ENCODE measurements around the gene LSM3.

LSM3 gene

GRCh38 chr3:14157951-14158350, 20.7 kb upstream of the LSM3 start:
- DNase-seq (ENCODE audit: low read depth, low spot score), result no peak

DNA sequence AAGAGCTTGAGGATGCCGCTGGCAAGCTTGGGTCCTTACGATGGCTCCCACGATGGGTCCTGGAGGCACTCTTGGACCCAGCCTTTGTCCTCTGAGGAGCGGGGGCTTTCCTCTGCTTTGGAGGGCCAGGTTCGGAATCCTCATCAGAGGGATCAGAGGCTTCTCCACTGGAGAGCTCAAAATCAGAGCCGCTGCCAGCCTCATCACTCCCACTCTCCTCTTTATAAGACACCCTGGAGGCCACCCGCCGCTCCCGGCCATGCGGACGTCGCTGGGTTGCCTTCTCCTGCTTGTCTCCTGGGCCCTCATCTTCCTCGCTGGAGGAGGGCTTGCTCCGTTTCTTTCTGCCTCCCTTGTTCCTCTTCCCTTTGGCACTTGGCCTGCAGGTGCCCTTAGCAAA, 20.2 kb upstream of the LSM3 start:
- no peak for DNase-seq (ENCODE audit: low read depth, low spot score)

- no peak for DNase-seq (ENCODE audit: low read depth, low spot score)
These were observed 19.2 kb upstream of the LSM3 start for GRCh38 chr3:14159426-14159825.

- DNase-seq (ENCODE audit: low read depth, low spot score), result no peak
These were observed 17.3 kb upstream of the LSM3 start for GRCh38 chr3:14161282-14161681.

GRCh38 chr3:14162178-14162577, 16.4 kb upstream of the LSM3 start:
- DNase-seq (ENCODE audit: low read depth, low spot score), result no peak

DNA sequence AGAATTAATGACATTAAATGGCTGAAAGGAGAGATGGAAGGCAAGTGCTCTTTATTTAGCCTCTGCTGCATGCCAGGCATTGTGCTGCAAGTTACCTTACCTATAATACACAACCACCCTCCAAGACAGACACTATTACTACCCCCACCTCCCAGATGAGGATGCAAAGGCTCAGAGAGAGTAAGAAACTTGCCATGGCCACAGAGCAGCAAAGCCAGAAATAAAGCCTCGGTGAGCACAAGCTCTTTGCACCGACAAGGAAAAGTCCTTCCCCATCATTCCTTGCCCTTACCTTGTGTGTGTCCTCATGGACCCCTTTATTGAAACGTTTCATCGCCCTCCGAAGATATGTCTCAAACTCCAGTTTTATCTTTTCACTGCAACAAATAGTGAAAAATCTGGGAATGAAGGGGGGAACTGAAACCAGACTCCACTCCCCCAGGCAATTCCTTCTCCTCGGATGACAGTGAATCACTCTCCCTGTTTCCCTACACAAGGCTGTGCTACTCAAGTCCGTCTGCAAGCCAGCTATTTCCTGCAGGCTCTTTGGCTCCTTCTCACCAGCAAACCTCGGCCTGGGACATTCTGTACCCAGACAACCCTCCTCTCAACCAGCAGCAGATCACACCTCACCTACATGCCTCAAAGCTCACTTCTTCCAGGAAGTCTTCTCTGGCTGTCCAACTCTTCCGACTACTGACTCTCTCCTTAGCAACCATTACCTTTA, 11.6 kb upstream of the LSM3 start:
- no peak for DNase-seq (ENCODE audit: low read depth, low spot score)

- no peak for DNase-seq (ENCODE audit: low read depth, low spot score)
These were observed 9.2 kb upstream of the LSM3 start for GRCh38 chr3:14169435-14169834.

- no peak for DNase-seq (ENCODE audit: low read depth, low spot score)
These were observed 8.7 kb upstream of the LSM3 start for GRCh38 chr3:14169871-14170270.

- no peak for DNase-seq (ENCODE audit: low read depth, low spot score)
These were observed 8.0 kb upstream of the LSM3 start for GRCh38 chr3:14170531-14171159.

GRCh38 chr3:14172496-14172895, 6.1 kb upstream of the LSM3 start:
- DNase-seq (ENCODE audit: low read depth, low spot score), result no peak

GRCh38 chr3:14174483-14174882, 4.1 kb upstream of the LSM3 start:
- no peak for DNase-seq (ENCODE audit: low read depth, low spot score)

DNA sequence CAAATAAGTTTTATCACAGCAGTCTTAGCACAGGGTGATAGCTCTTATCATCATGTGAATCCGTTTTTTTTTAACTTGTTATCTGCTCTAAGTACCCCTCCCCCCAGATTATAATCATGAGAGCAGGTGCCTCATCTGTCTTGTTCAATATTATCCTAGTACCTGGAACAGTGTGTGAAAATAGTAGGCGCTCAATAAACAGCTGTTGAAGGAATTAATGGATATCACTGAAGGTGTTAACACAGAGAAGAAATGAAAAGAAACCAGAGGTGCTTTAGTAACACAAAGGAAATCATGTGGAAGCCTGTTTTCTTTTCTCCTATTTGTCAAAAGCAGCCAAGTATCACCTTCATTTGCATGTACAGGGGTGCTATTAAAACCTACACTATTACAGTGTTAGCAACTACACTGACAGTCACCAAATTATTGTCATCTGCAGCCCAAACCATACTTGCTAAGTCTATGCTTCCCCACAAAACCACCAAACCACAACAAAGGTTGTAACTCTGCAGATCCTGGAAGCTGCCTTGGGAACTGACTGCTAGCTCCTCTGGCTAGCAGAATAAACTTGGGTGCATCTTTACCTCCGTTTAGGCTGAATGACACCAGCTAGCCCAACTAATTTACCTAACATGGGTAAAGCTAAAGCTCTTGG, 3.1 kb upstream of the LSM3 start:
- DNase-seq (ENCODE audit: low read depth, low spot score), result no peak

GRCh38 chr3:14177580-14178246, 904 bp upstream of the LSM3 start:
- DNase-seq (ENCODE audit: low read depth, low spot score), result no peak

DNA sequence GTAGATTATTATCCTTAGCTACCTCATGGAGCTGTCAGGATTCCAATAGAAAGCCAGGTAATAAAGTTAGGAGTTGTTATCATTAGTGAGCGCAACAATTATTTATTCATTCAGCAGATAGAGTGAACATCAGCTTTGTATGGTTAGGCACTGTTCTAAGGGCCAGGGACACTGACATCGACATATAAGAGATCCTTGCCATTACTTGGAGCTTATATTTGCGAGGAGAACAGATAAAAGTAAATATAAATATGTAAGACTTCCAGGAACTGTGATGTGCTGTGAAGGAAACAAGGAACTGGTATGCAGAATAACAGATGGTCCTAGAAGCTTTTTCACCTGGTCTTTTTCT, 473 bp downstream of the LSM3 start:
- DNase-seq (ENCODE audit: low read depth, low spot score), result no peak

DNA sequence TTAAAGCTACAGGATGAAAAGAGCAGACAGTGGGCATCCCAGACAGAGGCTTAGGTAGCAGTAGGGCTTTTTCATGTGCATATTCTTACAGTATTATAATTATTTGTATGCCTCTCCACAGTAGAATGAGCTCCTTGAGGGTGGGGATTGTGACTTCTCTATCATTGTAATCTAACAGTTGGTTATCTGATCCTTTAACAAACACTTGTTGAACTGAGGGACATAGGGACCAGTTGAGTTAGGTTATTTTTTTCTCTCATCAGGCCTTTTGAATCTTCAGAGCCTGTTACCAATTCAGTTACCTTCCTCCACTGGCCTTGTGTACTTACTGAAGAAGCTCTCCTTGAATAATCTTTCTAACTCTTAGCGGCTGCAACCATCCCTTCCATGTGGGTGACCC, 1.2 kb downstream of the LSM3 start:
- DNase-seq (ENCODE audit: low read depth, low spot score), result no peak

DNA sequence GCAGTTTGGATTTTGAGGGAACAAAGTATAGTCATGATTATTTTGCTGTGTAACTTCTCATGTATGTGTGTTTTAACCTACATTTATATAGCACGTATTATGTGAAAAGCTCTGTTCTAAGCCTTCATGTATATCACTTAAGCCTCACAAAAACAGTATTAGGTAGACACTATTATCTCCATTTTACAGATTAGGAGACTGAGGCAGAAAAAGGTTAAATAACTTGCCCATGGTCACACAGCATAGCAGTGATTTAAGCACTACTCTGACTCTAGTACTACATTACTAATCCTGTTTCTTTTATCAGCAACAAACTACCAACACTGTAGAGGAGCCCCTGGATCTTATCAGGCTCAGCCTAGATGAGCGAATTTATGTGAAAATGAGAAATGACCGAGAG, 2.6 kb downstream of the LSM3 start:
- DNase-seq (ENCODE audit: low read depth, low spot score), result no peak

DNA sequence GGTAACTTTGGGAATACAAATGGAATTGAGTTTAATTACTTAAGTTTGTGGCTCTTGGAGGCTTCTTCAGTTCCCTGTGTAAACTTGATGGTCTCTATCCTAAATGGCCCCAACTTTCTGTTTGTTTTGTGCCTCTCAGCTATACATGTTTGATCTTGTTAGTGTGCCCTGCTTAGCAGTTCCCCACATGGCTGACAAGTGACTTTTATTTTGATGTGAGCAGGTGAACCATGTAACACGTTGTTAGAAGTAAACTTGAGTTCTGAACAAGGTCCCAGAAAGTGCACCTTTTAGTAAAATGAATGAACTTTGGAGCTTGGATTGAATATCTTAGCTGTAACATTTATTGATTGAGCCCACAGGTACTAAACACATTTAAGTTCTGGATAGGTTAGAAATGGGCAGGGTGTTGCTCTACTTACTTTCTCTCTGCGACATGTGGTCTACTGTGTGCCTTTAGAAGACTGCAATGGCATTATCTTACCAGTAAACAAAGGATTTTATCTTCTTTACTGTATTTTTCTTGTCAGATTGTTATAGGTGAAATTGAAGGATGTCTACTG, 4.5 kb downstream of the LSM3 start:
- DNase-seq (ENCODE audit: low read depth, low spot score), result no peak

- no peak for DNase-seq (ENCODE audit: low read depth, low spot score)
These were observed 8.3 kb downstream of the LSM3 start for GRCh38 chr3:14186854-14187458.

DNA sequence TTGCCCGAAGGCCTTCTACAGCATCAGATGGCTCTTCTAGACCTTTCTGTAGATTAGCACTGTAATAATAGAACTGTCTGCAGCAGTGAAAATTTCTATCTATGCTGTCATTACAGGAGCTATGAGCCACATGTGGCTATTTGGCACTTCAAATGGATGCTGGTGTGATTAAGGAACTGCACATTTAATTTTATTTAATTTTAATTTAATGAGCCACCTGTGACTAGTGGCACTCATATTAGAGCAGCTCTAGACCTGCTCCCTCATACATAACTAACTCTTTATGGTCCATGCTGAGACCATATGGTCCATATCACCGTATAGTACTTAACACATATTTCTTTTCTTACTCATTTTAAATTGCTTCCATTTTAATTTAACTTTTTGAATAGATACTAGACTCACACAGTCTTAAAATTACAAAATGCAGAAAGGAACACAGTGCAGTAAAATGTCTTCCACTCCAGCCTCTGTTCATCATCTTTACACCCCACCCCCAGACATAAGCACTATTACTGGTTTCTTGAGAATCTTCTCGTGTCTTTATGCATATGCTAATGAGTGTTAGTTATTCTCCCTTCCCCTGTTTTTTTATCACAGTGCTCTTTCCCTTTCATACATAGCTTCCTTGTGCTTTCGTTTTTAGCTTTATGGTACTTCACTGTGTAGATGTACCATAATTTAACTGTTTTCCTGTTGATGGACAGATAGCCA, 9.6 kb downstream of the LSM3 start:
- DNase-seq (ENCODE audit: low read depth, low spot score), result no peak

- no peak for DNase-seq (ENCODE audit: low read depth, low spot score)
These were observed 16.2 kb downstream of the LSM3 start for GRCh38 chr3:14194865-14195264.

DNA sequence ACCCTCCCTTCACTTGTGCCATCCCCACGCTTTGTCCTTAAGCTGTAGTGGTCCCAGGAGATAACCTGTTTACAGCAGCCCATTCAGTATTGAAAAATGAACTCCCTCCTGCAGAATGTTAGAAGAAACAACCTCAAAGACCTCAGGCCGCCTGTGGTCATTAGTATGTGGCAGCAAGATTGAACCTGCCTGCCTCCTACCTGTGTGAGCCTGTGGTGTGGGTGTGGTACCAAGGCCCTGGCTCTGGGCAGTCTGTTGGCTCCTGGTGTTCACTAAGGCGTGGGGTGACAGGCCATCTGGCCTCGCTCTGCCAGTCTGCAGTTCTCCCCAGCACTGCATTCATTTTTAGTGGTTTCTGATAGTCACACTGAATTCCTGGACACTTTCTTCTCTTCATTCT, 21.0 kb downstream of the LSM3 start:
- no peak for DNase-seq (ENCODE audit: low read depth, low spot score)

Data from activated naive CD8-positive, alpha-beta T cell treated with anti-CD3 and anti-CD28 coated beads, Interleukin-2, amount 50 U/mL, for 16 hours (primary cell).